ENCODE data around the gene ALX1.
A peak's percentile ranks its signal among the peaks of the same experiment; 100 is the strongest.
"Not testable (repeated sequence)": the region's sequence is repeated elsewhere in the genome, so short reads cannot be mapped to it uniquely, and the experiment has no call there.

ALX1 gene

DNA sequence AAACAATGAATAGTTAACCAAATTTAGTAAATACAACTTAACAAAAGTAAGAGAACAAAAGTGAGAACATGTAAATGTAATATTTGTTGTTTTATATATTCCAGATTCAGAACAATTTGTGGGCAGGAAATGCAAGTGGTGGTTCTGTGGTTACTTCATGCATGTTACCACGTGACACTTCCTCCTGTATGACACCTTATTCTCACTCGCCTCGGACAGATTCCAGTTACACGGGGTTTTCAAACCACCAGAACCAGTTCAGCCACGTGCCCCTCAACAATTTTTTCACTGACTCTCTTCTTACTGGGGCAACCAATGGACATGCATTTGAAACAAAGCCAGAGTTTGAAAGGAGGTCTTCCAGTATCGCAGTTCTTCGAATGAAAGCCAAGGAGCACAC is 21.0 kb downstream of the ALX1 start:
- no peak for DNase-seq (ENCODE audit: low read depth)

DNA sequence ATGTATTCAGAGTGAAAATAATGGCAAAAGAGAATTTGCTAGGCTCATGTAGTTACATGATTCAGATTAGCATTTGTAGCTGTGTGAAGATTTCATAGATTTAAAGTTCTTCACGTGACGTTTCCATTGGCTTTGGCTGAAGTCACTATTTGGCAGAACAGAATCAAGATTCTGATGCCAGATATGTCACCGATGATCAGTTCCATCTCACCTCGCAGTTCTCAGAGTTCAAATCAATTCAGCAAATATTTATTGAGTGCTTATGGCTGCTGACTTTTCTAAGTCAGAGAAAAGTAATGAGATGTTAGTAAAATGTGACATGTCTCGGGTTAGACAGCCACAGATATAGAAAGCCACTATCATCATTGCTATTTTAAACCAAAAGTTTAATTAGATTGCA is 28.4 kb downstream of the ALX1 start:
- DNase-seq (ENCODE audit: low read depth): no peak

DNA sequence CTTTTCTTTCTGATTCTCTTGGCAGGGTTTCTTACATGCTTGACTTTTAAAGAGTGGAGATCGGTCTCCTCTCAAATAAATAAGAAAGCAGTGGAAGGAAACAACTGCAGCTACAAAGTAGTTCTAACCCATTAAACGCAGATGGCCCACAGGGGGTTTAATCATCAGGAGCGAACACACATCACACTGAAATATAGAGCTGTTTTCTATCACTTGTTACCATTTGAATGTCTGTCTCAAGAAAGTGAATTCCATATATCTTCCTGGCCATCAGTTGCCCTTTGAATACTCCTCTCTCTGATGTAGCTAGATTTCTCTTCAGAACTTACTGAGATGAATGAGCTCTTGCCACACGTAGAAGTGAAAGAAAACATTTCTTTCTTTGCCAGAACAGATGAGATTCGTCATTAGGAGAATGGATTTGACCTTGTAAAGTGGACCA is 29.1 kb downstream of the ALX1 start:
- DNase-seq (ENCODE audit: low read depth): no peak

DNA sequence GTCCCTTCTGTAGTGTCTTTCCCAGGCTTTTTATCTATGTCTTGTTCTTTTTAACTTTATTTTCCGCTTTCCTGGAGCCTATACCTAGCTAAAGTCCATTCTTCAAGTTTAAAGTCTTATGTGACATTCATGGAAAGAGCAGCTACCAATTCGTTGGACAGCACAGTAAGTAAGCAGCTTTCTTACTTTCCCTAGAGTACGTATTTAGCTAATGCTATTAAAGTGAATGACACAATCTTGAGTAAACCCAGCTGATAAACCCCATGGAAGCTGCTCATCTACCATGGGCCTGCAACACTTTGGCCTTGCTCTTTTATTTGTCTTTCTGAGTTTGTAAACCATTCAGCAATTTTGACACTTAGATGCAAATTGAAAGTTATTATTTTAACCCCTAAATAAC is 30.0 kb downstream of the ALX1 start:
- DNase-seq (ENCODE audit: low read depth): no peak

DNA sequence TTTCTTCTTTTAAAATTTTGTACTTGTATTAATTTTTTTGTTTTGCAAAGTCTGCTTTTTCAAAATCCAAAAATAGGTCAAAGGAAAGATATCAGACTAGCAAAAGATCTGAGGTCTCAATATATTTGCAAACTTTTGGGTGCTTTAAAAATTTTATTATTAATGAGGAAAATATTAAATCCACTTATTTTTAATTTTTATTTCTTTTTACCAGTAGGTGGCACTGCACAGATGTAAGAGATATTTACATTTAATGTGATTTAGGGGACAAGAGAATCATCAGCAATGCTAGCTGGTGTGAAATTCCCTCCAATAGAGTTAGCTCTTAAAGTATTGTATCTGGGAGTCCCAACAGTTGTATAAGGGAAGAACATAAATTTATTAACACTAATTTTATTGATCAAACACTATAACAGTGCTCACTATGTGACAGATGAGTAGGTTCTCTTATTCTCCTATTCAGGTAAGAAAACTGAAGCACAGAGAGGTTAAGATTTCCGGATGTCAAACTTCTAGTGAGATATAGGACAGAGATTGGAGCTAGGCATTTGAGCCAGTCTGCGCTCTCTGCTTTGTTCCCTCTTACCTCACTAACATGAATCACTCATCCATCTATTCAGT is 30.5 kb downstream of the ALX1 start:
- DNase-seq (ENCODE audit: low read depth): peak; percentile 2

DNA sequence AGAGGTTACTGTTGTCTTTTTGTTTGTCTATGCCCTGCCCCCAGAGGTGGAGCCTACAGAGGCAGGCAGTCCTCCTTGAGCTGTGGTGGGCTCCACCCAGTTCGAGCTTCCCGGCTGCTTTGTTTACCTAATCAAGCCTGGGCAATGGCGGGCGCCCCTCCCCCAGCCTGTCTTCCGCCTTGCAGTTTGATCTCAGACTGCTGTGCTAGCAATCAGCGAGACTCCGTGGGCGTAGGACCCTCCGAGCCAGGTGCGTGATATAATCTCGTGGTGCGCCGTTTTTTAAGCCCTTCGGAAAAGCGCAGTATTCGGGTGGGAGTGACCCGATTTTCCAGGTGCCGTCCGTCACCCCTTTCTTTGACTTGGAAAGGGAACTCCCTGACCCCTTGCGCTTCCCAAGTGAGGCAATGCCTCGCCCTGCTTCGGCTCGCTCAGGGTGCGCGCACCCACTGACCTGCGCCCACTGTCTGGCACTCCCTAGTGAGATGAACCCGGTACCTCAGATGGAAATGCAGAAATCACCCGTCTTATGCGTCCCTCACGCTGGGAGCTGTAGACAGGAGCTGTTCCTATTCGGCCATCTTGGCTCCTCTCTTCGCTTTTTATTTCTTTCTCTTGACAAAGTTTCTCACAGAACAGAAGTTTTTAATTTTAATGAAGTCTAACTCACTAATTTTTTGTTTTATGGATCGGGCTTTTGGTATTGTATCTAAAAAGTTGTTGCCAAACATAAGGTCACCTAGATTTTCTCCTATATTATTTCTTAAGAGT is 38.0 kb downstream of the ALX1 start:
- not testable (repeated sequence) for DNase-seq (ENCODE audit: low read depth)

DNA sequence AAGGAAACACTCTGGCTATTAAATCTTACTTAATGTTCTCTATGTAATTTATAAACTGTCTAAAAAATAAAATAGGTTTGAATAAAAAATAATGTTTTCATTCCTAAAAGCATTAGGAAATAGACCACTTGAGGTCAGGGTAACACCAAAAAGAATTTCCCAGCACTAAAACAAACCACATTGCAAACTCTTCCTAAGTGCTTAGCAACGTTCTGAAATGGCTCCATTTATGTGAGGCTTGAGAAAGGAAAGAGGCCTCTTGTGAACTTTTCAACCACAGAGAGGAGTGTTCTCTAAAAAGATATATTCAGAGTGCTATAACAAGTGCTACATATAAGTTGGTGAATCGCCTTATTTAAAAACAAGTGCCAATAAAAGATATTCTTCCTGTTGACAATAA is 42.7 kb downstream of the ALX1 start:
- DNase-seq (ENCODE audit: low read depth): peak; percentile 3

DNA sequence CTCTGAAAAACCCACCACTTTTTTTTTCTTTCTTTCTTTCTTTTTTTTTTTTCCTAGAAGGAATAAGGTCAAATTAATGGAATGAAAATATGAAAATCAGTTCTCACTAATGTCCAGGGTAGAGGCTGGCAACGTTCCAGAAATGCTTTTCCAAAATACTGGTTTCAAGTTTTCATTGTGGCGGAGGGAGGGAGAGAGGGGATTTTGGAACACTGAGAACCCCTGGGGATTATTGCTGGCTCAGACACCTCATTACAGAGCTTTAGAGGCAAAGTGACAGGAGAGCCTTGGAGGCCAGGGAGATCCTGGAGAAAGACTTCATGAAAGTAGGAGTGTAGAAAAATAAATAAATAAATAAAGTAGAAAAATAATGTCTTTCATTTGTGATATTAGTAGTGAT is 45.4 kb downstream of the ALX1 start:
- no peak for DNase-seq (ENCODE audit: low read depth)

DNA sequence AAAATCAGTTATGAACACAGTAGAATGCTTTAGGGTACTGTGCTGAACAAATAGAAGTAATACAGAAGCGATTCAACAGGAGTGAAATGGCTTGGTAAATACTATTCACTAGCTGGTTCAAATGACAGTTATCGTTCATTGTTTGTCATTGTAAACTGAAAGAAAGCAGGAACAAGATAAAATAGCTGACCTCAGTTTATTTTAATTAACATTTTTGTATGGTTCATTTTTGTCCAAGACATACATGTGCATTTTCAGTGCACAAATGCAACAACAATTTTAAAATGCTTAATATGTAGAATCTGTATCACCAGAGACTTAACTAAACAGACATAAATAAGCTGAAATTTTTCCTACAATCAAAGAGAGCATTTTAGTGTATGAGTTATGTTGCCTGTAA is 49.9 kb downstream of the ALX1 start:
- DNase-seq (ENCODE audit: low read depth): no peak

DNA sequence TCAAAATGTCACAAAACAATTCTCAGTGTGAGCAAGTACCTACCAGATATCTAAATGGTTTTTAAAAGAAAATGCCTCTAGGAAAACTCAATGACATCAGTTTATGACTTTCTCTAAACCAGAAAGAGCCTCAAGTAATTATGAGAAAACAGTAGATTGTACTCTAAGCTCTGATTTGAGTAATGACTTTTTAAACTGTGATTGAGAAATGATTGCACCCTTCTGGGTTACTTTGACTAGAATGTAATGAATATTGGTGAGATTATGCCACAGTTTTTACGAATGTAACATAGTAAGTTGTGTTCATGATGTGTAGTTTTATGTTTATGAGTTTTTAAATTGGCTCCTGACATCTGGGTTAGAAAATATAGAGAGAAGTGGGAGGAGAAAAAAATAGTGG is 68.8 kb downstream of the ALX1 start:
- no peak for DNase-seq (ENCODE audit: low read depth)

DNA sequence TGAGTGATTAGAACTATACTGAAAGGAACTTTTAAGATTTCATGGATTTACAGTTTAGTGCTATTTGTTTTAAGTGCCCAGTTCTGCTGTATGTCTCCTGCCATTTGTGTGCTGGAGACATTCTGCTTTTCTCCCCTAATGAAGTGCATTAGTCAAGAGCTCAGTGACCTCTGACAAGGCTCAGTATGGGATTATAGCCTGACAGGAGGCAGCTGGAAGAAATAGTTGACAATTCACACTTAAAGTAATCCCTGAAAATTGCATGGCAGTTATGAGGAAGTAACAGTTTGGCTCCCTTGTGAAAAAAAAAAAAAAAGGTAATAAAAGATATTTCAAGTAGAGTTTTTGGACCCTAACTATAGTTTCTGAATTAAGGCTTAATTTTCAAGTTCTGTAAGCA is 70.3 kb downstream of the ALX1 start:
- DNase-seq (ENCODE audit: low read depth): no peak
